ENCODE data around the gene TCEA2.
"Not testable (repeated sequence)": the region's sequence is repeated elsewhere in the genome, so short reads cannot be mapped to it uniquely, and the experiment has no call there.

TCEA2 gene

GRCh38 chr20:64111841-64112641 lies 49.0 kb downstream of the TCEA2 start:
- DNase-seq: no peak

DNA sequence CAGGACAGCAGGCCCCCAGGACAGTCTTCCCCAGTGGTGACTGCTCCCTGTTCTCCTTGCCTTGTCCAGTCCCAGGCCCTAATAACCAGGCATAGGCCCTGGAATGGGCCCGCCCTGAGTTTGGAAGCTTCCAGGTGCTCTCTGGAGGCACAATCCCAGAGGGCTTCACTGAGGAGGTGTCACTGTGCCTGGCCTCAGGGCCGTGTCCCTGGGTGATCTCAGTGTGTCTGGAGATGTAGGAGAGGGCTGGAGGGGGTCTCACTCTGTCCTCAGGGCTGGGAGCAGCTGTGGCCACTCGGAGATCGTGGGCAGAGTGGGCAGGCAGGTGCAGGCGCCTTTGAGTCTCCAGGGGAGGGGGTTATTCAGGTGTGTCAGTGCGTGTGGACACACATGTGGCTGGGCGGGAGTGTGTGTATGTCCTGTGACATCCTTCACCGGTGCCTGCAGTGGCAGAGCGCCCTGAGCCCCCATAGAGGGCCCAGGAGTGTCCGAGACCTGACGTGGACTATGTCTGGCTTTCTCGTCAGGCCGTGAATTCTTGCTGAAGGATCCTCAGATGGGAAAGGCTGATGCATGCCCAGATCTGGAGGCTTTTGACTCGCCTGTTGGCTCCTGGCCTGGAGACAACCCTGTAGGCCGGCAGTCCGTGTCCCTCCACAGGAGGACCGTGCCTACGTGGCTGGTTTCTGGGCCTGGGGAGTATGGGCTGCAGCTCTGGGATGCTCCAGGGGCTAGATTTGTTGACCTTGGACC lies 49.9 kb downstream of the TCEA2 start:
- DNase-seq: no peak

DNA sequence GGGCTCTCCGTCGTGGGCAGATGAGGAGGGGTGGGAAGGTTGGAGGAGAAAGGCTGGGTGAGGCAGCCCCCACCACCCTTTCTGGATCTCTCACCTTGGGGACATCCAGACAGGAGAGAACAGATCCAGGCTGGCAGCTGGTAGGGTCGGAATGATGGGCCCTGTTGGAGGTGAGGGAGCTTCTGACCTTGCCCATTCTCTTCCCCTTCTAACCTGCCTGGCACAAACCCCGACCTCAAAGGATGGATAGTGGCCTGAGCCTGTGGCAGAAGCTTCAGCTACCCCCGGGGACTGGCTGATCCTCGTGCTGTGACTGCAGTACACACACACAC lies 50.4 kb downstream of the TCEA2 start:
- no peak for DNase-seq

- no peak for DNase-seq
Observed at GRCh38 chr20:64113796-64114355, 50.9 kb downstream of the TCEA2 start.

DNA sequence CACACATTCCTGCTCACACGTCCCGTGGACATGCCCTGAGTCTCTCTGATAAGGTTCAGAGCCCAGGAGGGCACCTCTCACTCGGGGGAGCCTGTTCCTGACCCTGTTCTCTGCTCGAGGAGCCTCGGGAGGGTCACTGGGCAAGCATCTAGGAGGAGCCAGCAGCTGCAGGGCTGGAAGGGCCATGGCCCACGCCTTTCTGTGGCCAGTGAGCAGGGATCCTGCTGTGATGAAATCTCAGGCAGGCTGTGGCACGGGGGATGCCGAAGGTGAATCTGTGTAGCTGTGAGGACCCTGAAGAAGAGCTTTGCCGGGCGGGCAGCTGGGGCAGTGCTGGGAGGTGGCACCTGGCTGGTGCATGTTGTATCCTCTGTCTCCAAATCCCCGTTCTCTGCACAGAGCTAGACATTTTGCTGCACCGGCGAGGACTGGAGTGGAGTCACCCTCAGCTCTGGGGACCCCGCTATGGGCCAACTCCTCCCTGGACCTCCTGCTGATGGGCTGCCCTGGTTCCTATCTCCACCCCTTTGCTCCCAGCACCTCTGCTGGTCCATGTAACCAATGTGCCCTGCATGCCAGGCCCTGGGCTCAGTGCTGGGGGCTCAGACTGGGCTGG lies 51.5 kb downstream of the TCEA2 start:
- no peak for DNase-seq

DNA sequence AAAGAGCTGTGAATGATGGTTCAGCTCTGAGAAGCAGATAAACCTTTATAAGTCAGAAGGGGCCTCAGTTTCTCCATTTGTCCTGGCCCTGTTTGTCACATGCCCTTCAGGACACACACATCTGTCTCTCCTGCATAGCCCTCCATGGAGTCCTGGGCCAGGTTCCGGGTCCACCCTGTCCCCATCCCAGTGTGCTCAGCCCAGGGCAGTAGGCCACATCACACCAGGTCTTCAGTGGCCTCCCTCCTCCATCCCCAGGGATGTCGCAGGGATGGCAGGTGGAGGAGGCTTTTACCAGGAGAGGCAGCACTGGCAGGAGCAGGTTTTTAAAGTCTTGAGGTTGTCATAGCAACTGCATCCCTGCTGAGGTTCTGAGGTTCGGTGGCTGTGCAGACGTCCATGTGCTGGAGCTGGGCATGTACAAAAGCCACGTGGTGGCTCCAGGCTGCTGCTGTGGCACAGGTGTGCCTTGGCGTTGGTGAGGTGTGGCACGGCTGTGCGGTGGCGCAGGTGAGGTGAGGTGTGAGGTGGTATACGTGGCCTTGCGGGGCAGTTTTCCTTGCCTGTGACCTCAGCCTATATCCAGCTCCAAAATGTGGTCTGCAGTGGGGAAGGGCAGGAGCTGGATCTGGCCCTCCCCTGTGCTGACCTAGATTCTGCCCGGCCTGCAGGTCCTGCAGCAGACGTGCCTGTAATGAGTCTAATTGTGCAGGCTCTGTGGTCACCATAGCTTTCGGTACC lies 52.3 kb downstream of the TCEA2 start:
- no peak for DNase-seq

DNA sequence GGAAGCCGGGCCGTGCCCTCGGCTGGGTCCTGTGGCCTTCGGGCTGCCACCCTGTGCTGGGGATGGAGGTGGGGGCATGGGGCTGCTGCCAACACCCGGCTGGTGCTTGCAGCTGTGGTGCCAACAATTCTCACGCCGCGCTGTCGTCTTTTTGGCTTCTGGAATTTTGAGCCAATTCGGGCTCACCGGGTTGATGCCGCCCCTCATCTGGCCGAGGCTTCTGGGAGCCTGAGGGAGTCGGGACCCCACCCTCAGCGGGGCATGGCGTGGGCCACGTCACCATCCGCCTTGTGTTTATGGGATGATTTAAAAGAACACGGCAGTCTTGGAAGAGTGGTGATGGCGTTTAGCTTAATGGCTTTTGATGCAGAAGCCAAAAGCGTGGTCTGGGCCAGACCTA lies 53.0 kb downstream of the TCEA2 start:
- DNase-seq: no peak

- no peak for DNase-seq
Observed at GRCh38 chr20:64116541-64117431, 53.8 kb downstream of the TCEA2 start.

GRCh38 chr20:64117432-64117777 lies 54.4 kb downstream of the TCEA2 start:
- DNase-seq: not testable (repeated sequence)

GRCh38 chr20:64119301-64119680 lies 56.3 kb downstream of the TCEA2 start:
- no peak for DNase-seq

DNA sequence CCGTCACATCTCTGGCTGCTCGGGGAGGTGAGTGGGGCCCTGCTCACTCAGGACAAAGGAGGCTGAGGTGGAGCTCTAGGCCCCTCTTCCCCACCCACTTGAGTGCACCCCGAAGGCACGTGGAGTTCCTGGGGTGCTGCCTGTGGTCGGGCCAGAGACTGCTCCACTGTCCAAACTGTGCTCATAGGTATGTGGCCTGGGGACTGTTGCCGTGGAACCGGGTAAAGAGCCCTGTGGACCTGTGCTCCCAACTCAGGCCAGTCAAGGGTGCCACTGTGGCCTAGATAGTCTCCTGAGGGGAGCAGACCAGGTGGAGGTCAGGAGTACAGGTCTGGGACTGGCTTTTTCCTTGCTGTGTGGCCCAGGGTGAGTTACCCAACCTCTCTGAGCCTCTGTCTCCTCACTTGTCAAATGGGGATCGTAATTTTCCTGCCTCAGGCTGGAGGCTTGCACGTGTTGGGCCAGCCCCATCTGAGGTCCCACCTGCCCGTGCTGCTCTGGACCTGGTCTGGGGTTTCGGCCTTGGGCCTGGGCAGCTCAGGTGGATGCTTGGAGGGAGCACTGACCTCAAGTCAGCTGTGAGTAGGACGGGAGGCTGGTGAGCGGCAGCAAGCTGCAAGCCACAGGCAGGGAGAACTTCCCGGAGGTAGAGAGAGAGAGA lies 56.8 kb downstream of the TCEA2 start:
- DNase-seq: no peak

GRCh38 chr20:64121586-64121985 lies 58.6 kb downstream of the TCEA2 start:
- DNase-seq: no peak

Measured in effector CD8-positive, alpha-beta T cell (primary cell).